ENCODE results near the gene TMEM132D.

TMEM132D gene

GRCh38 chr12:129723260-129723659, 180.6 kb downstream of the TMEM132D start:
- DNase-seq (ENCODE audit: low read depth in 2 of 2), result no peak

GRCh38 chr12:129720618-129721017, 183.2 kb downstream of the TMEM132D start:
- no peak for DNase-seq (ENCODE audit: low read depth in 2 of 2)

- DNase-seq (ENCODE audit: low read depth in 2 of 2), result no peak
Measured at GRCh38 chr12:129719416-129719815, 184.4 kb downstream of the TMEM132D start.

GRCh38 chr12:129717438-129717837, 186.4 kb downstream of the TMEM132D start:
- DNase-seq (ENCODE audit: low read depth in 2 of 2), result no peak

GRCh38 chr12:129716825-129717224, 187.0 kb downstream of the TMEM132D start:
- no peak for DNase-seq (ENCODE audit: low read depth in 2 of 2)

GRCh38 chr12:129706716-129707115, 197.1 kb downstream of the TMEM132D start:
- no peak for DNase-seq (ENCODE audit: low read depth in 2 of 2)

- DNase-seq (ENCODE audit: low read depth in 2 of 2), result no peak
Measured at GRCh38 chr12:129704232-129704830, 199.5 kb downstream of the TMEM132D start.

GRCh38 chr12:129701631-129702101, 202.2 kb downstream of the TMEM132D start:
- DNase-seq (ENCODE audit: low read depth in 2 of 2), result no peak

GRCh38 chr12:129700036-129700435, 203.8 kb downstream of the TMEM132D start:
- DNase-seq (ENCODE audit: low read depth in 2 of 2), result no peak

GRCh38 chr12:129696926-129697325, 206.9 kb downstream of the TMEM132D start:
- no peak for DNase-seq (ENCODE audit: low read depth in 2 of 2)

- no peak for DNase-seq (ENCODE audit: low read depth in 2 of 2)
Measured at GRCh38 chr12:129696405-129696804, 207.4 kb downstream of the TMEM132D start.

GRCh38 chr12:129693731-129694130, 210.1 kb downstream of the TMEM132D start:
- no peak for DNase-seq (ENCODE audit: low read depth in 2 of 2)

- no peak for DNase-seq (ENCODE audit: low read depth in 2 of 2)
Measured at GRCh38 chr12:129687731-129688130, 216.1 kb downstream of the TMEM132D start.

- no peak for DNase-seq (ENCODE audit: low read depth in 2 of 2)
Measured at GRCh38 chr12:129681830-129682229, 222.0 kb downstream of the TMEM132D start.

- no peak for DNase-seq (ENCODE audit: low read depth in 2 of 2)
Measured at GRCh38 chr12:129681151-129681550, 222.7 kb downstream of the TMEM132D start.

- no peak for DNase-seq (ENCODE audit: low read depth in 2 of 2)
Measured at GRCh38 chr12:129676411-129676810, 227.4 kb downstream of the TMEM132D start.

- no peak for DNase-seq (ENCODE audit: low read depth in 2 of 2)
Measured at GRCh38 chr12:129675947-129676346, 227.9 kb downstream of the TMEM132D start.

GRCh38 chr12:129675496-129675895, 228.3 kb downstream of the TMEM132D start:
- no peak for DNase-seq (ENCODE audit: low read depth in 2 of 2)

- DNase-seq (ENCODE audit: low read depth in 2 of 2), result no peak
Measured at GRCh38 chr12:129673806-129674205, 230.0 kb downstream of the TMEM132D start.

- DNase-seq (ENCODE audit: low read depth in 2 of 2), result no peak
Measured at GRCh38 chr12:129672110-129672509, 231.7 kb downstream of the TMEM132D start.

- no peak for DNase-seq (ENCODE audit: low read depth in 2 of 2)
Measured at GRCh38 chr12:129670256-129670920, 233.4 kb downstream of the TMEM132D start.

GRCh38 chr12:129665414-129665813, 238.4 kb downstream of the TMEM132D start:
- DNase-seq (ENCODE audit: low read depth in 2 of 2), result no peak

GRCh38 chr12:129662234-129662633, 241.6 kb downstream of the TMEM132D start:
- DNase-seq (ENCODE audit: low read depth in 2 of 2), result no peak

- no peak for DNase-seq (ENCODE audit: low read depth in 2 of 2)
Measured at GRCh38 chr12:129660946-129661345, 242.9 kb downstream of the TMEM132D start.
